ENCODE measurements around the gene P3H4.

DNA sequence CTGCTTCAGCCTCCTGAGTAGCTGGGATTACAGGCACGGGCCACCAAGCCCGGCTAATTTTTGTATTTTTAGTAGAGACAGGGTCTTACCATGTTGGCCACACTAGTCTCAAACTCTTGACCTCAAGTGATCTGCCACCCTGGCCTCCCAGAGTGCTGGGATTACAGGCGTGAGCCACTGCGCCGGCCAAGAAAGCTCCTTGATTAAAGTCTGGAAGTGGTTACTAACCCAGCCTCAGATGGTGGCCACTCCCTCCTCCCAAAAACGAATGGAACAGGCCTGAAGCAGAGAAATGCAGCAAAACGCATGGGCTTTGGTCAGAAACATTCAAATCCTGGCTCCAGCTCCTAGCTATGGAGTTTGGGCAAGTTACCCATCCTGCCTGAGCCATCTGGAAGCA lies 12.3 kb upstream of the P3H4 start:
- TF ChIP-seq ZNF274 (IDR thresholded peaks at IDR 0.05; ENCODE audit: low read depth, low read length) (no peak), YY1 (IDR thresholded peaks at IDR 0.05; ENCODE audit: insufficient read depth, insufficient read length) (no peak)

Measured in NT2/D1 (cell line).